ENCODE data around the gene ZNF92. TPM values are rescaled to one million over a fixed set of nuclear protein-coding genes. Genes with fewer than 3 reads are reported as not detected.

The ZNF92 gene
- total and polyA plus RNA-seq, 2 of the 13 experiments (the other 11 are each of a cell fraction or from before 2014, with no cell fraction given), result 4.0 to 13.2 TPM

- TF ChIP-seq, protein P1, sequence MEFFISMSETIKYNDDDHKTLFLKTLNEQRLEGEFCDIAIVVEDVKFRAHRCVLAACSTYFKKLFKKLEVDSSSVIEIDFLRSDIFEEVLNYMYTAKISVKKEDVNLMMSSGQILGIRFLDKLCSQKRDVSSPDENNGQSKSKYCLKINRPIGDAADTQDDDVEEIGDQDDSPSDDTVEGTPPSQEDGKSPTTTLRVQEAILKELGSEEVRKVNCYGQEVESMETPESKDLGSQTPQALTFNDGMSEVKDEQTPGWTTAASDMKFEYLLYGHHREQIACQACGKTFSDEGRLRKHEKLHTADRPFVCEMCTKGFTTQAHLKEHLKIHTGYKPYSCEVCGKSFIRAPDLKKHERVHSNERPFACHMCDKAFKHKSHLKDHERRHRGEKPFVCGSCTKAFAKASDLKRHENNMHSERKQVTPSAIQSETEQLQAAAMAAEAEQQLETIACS (CRISPR knock-in tag; IDR thresholded peaks at IDR 0.05), result no peak
- TF ChIP-seq KAT8 (CRISPR knock-in tag; IDR thresholded peaks at IDR 0.05), result peak; percentile 55; the same call in 1 of the 2 replicates
- no peak for TF ChIP-seq HDAC6 (IDR thresholded peaks at IDR 0.05; ENCODE audit: low read depth, low read length)
- peak; percentile 97 for TF ChIP-seq TEAD3 (CRISPR knock-in tag; optimal IDR thresholded peaks at IDR 0.05; ENCODE audit: borderline replicate concordance)
- TF ChIP-seq FOXJ3 (CRISPR knock-in tag; IDR thresholded peaks at IDR 0.05; ENCODE audit: borderline replicate concordance), result peak; percentile 92
- TF ChIP-seq, protein P2, sequence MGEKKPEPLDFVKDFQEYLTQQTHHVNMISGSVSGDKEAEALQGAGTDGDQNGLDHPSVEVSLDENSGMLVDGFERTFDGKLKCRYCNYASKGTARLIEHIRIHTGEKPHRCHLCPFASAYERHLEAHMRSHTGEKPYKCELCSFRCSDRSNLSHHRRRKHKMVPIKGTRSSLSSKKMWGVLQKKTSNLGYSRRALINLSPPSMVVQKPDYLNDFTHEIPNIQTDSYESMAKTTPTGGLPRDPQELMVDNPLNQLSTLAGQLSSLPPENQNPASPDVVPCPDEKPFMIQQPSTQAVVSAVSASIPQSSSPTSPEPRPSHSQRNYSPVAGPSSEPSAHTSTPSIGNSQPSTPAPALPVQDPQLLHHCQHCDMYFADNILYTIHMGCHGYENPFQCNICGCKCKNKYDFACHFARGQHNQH (CRISPR knock-in tag; IDR thresholded peaks at IDR 0.05), result peak; percentile 75; the same call in 1 of the 2 replicates
- peak; percentile 98 for TF ChIP-seq LCORL (IDR thresholded peaks at IDR 0.05)
- peak; percentile 95 for TF ChIP-seq LCORL (CRISPR knock-in tag; IDR thresholded peaks at IDR 0.05)
- no peak; the same call in 1 of the 2 replicates for TF ChIP-seq ARID2 (CRISPR knock-in tag; IDR thresholded peaks at IDR 0.05; ENCODE audit: borderline replicate concordance)
- TF ChIP-seq ZNF234 (CRISPR knock-in tag; conservative IDR thresholded peaks at IDR 0.05), result no peak
- TF ChIP-seq EP300 (IDR thresholded peaks at IDR 0.05; ENCODE audit: low read depth in 2 of 2, low read length in 2 of 2), result peak; percentile 92 to 99
- TF ChIP-seq EP300 (CRISPR knock-in tag; IDR thresholded peaks at IDR 0.05; ENCODE audit: borderline replicate concordance), result peak; percentile 99
- no peak for TF ChIP-seq ZNF138 (CRISPR knock-in tag; IDR thresholded peaks at IDR 0.05; ENCODE audit: low read depth)
- TF ChIP-seq SIX4 (CRISPR knock-in tag; IDR thresholded peaks at IDR 0.05), result peak; percentile 93
- TF ChIP-seq, protein P3, sequence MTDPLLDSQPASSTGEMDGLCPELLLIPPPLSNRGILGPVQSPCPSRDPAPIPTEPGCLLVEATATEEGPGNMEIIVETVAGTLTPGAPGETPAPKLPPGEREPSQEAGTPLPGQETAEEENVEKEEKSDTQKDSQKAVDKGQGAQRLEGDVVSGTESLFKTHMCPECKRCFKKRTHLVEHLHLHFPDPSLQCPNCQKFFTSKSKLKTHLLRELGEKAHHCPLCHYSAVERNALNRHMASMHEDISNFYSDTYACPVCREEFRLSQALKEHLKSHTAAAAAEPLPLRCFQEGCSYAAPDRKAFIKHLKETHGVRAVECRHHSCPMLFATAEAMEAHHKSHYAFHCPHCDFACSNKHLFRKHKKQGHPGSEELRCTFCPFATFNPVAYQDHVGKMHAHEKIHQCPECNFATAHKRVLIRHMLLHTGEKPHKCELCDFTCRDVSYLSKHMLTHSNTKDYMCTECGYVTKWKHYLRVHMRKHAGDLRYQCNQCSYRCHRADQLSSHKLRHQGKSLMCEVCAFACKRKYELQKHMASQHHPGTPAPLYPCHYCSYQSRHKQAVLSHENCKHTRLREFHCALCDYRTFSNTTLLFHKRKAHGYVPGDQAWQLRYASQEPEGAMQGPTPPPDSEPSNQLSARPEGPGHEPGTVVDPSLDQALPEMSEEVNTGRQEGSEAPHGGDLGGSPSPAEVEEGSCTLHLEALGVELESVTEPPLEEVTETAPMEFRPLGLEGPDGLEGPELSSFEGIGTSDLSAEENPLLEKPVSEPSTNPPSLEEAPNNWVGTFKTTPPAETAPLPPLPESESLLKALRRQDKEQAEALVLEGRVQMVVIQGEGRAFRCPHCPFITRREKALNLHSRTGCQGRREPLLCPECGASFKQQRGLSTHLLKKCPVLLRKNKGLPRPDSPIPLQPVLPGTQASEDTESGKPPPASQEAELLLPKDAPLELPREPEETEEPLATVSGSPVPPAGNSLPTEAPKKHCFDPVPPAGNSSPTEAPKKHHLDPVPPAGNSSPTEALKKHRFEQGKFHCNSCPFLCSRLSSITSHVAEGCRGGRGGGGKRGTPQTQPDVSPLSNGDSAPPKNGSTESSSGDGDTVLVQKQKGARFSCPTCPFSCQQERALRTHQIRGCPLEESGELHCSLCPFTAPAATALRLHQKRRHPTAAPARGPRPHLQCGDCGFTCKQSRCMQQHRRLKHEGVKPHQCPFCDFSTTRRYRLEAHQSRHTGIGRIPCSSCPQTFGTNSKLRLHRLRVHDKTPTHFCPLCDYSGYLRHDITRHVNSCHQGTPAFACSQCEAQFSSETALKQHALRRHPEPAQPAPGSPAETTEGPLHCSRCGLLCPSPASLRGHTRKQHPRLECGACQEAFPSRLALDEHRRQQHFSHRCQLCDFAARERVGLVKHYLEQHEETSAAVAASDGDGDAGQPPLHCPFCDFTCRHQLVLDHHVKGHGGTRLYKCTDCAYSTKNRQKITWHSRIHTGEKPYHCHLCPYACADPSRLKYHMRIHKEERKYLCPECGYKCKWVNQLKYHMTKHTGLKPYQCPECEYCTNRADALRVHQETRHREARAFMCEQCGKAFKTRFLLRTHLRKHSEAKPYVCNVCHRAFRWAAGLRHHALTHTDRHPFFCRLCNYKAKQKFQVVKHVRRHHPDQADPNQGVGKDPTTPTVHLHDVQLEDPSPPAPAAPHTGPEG (CRISPR knock-in tag; IDR thresholded peaks at IDR 0.05), result no peak
- peak; percentile 97 for TF ChIP-seq MED8 (CRISPR knock-in tag; IDR thresholded peaks at IDR 0.05; ENCODE audit: insufficient replicate concordance)
- no peak for TF ChIP-seq SRSF9 (IDR thresholded peaks at IDR 0.05; ENCODE audit: borderline replicate concordance, insufficient read depth, low read depth, low read length, poor library complexity, severe bottlenecking)
- no peak for TF ChIP-seq SOX6 (IDR thresholded peaks at IDR 0.05)
- peak; percentile 96 for TF ChIP-seq SOX6 (CRISPR knock-in tag; IDR thresholded peaks at IDR 0.05)
Observed at GRCh38 chr7:65444899-65445823, 71.5 kb downstream of the ZNF92 start (continued).
